Naive thymus-derived CD4-positive, alpha-beta T cell (primary cell): ENCODE results near the gene PCNX1. TPM values are rescaled to one million over a fixed set of nuclear protein-coding genes. Genes with fewer than 3 reads are reported as not detected.
A peak's percentile ranks its signal among the peaks of the same experiment; 100 is the strongest.

Experiments
- ATAC-seq: fragments of 150-1000 bp; cut with Tn5 transposase; 2 replicates; pipeline ENCODE4 v1.10.0; 2021; ENCODE audit warnings: mild to moderate bottlenecking, moderate library complexity
- CTCF ChIA-PET: fragments of 350-600 bp; sonication (Branson Sonifier 250); formaldehyde crosslinking; loops from one replicate; lab custom pipeline; 2021; ENCODE audit warnings: antibody characterized with exemption; lab: Charles Lee
- POLR2A ChIA-PET: fragments of 350-600 bp; sonication (Branson Sonifier 250); formaldehyde crosslinking; loops from one replicate; lab custom pipeline; 2021; ENCODE audit warnings: antibody characterized with exemption, inconsistent platforms; lab: Charles Lee
- DNase-seq, 9 donors: peaks; one replicate each; pipeline versions ENCODE4 v3.0.0 to v3.0.0-alpha.2; 2020 to 2022; ENCODE audit warnings: mixed read lengths in 1 of 9
- H3K27ac ChIP-seq: one replicate; pipeline ENCODE4 v1.7.0; 2013; ENCODE audit warnings: mild to moderate bottlenecking, low read depth, low read length, moderate library complexity
- H3K27me3 ChIP-seq, 2 donors: one replicate each; pipeline ENCODE4 v1.7.0; 2013; ENCODE audit warnings: low read length in 2 of 2, mild to moderate bottlenecking in 2 of 2, moderate library complexity in 2 of 2; ENCODE audit not compliant: control insufficient read depth in 2 of 2, insufficient read depth in 2 of 2
- H3K36me3 ChIP-seq, 3 experiments: 1 replicate in 2 of 3; 2 replicates in 1 of 3; pipeline ENCODE4 v1.7.0; 2013; ENCODE audit warnings: low read length in 3 of 3, mild to moderate bottlenecking in 3 of 3, moderate library complexity in 1 of 3; ENCODE audit not compliant: insufficient read depth in 3 of 3, control insufficient read depth in 2 of 3
- H3K4me1 ChIP-seq, 2 donors: one replicate each; pipeline ENCODE4 v1.7.0; 2013; ENCODE audit warnings: low read length in 2 of 2, mild to moderate bottlenecking in 2 of 2, moderate library complexity in 1 of 2; ENCODE audit not compliant: control insufficient read depth in 2 of 2, insufficient read depth in 2 of 2
- H3K4me3 ChIP-seq: 2 replicates; pipeline ENCODE4 v1.7.0; 2013; ENCODE audit warnings: mild to moderate bottlenecking, low read length
- H3K9me3 ChIP-seq, 3 experiments: 1 replicate in 2 of 3; 2 replicates in 1 of 3; pipeline ENCODE4 v1.7.0; 2013; ENCODE audit warnings: low read length in 3 of 3; ENCODE audit not compliant: control insufficient read depth in 2 of 3
- H3K27ac Mint-ChIP-seq, 9 donors: one replicate each; pipeline ENCODE4 v1.8.0; 2020 to 2022; ENCODE audit warnings: mixed read lengths in 9 of 9, mild to moderate bottlenecking in 8 of 9, moderate library complexity in 5 of 9, inconsistent platforms in 2 of 9
- H3K27me3 Mint-ChIP-seq, 5 donors: one replicate each; pipeline ENCODE4 v1.8.0; 2021 to 2022; ENCODE audit warnings: mixed read lengths in 5 of 5, mild to moderate bottlenecking in 1 of 5
- H3K36me3 Mint-ChIP-seq, 5 donors: one replicate each; pipeline ENCODE4 v1.8.0; 2020 to 2022; ENCODE audit warnings: mixed read lengths in 5 of 5, mild to moderate bottlenecking in 3 of 5, inconsistent platforms in 1 of 5
- H3K4me1 Mint-ChIP-seq, 7 donors: one replicate each; pipeline ENCODE4 v1.8.0; 2020 to 2022; ENCODE audit warnings: mixed read lengths in 7 of 7, mild to moderate bottlenecking in 3 of 7, inconsistent platforms in 1 of 7
- H3K4me3 Mint-ChIP-seq, 10 donors: one replicate each; pipeline ENCODE4 v1.8.0; 2020 to 2022; ENCODE audit warnings: mild to moderate bottlenecking in 10 of 10, mixed read lengths in 10 of 10, moderate library complexity in 6 of 10, inconsistent platforms in 2 of 10
- H3K9me3 Mint-ChIP-seq, 11 donors: one replicate each; pipeline ENCODE4 v1.8.0; 2020 to 2022; ENCODE audit warnings: mixed read lengths in 11 of 11, mild to moderate bottlenecking in 4 of 11, inconsistent platforms in 1 of 11, moderate library complexity in 1 of 11
- intact Hi-C, 2 donors: fragments of 100-400 bp; cut with micrococcal nuclease; formaldehyde crosslinking; loops; one replicate each; pipeline ENCODE4 v1.15.1; 2023
- polyA plus RNA-seq, 2 donors: library from polyadenylated mRNA; unstranded; fragments of 300-500 nt; fragmentation: Illumina TruSeq; gene quantifications; one replicate each; pipeline ENCODE4 v1.2.3, GENCODE V29; 2021
- total RNA-seq, 6 experiments: library from RNA in 5 of 6; stranded (reverse) in 5 of 6; gene quantifications; 1 replicate in 5 of 6; 2 replicates in 1 of 6; pipeline ENCODE4 v1.2.3 and lab custom pipeline; 2021 to 2026

The PCNX1 gene
- total and polyA plus RNA-seq, 7 experiments from 2014 or later: 11.2 to 114 (median 111) TPM

DNA sequence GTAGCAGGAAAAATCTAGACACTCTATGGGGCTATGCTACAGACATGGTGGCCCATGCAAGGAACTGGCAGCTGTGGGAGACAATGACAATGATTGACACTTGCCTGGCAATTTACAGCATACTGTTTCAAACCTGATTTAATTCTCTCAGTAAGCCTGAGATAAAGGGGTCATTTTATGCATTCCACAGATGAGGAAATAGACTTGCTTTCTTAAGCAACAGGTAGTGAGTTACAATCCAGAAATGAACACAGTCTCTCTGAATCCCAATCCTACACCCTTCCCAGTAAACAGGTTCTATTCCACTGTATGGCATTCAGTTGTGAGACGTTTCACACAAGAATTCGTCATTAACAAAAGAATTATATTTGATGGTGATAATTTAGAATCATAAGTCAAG lies 15.5 kb upstream of the PCNX1 start:
- ATAC-seq (no peak), DNase-seq (no peak)
- Histone ChIP-seq H3K9me3 (no peaks in the 10 kb centered on the region), H3K36me3 (no peaks in the 10 kb centered on the region), H3K27me3 (no peaks in the 10 kb centered on the region), H3K4me1 (peaks cover 37 to 54% of the 10 kb centered on the region in 2 donors), H3K27ac (no peak overlapping the region), H3K4me3 (no peak overlapping the region)
- ChIA-PET CTCF (interaction anchor here (0.7 kb wide), 1 partner anchor 133 kb away, joined by 3 read pairs; no protein-coding TSS in a partner anchor), POLR2A (interaction anchor here (7.2 kb wide), 1 partner anchor 14 kb away, joined by 56 read pairs; the partner anchor contains the start of gene PCNX1)
- Mint-ChIP-seq H3K9me3 (peaks cover 0 to 4% (median 0%) of the 10 kb centered on the region in 11 donors), H3K4me1 (peaks cover 53 to 89% (median 60%) of the 10 kb centered on the region in 7 donors), H3K27ac (peak overlapping the region in 1 of 9 donors; percentile 5), H3K27me3 (no peaks in the 10 kb centered on the region), H3K36me3 (peaks cover 0 to 7% (median 0%) of the 10 kb centered on the region in 5 donors), H3K4me3 (no peak overlapping the region)
- intact Hi-C loops: loop anchor here in 1 of 2 donors (5.0 kb wide), 1 partner anchor 234 kb away; no protein-coding TSS in a partner anchor

DNA sequence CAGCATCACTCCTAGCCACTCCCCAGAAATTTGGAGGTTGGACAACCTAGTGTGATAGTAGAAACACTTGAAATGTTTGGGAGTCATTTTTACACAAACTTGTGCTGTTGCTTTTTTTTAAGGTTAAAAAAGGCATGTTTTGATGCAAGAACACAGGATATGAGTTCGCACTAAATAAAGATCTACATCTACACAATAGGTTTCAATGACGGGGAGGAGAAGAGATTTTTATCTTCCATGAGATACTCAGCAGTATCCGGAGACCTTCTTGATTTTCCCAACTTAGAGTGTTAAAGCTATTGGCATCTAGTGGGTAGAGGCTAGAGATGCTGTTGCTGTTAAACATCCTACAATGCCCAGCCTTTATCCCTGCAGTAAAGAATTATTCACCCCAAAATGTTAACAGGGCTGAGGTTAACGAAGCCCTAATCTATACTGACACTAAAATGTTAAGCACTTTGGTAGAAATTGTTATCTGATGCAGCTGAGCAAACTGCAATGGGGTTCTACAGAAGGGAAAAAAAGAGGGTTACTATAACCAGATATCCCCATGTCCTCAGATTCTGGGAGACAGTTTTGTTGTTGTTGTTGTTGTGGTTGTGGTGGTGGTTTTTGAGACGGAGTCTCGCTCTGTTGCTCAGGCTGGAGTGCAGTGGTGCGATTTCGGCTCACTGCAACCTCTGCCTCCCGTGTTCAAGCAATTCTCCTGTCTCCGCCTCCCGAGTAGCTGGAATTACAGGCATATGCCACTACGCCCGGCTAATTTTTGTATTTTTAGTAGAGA lies 14.0 kb upstream of the PCNX1 start:
- Mint-ChIP-seq H3K27ac (peak overlapping the region; percentile 1 to 79 (median 66)), H3K9me3 (peaks cover 0 to 5% (median 0%) of the 10 kb centered on the region in 11 donors), H3K4me1 (peaks cover 40 to 82% (median 52%) of the 10 kb centered on the region in 7 donors), H3K27me3 (no peaks in the 10 kb centered on the region), H3K4me3 (peak overlapping the region; percentile 22 to 77 (median 64)), H3K36me3 (peaks cover 0 to 11% (median 0%) of the 10 kb centered on the region in 5 donors)
- H3K36me3 ChIP-seq: no peaks in the 10 kb centered on the region
- H3K4me1 ChIP-seq: peaks cover 22 to 40% of the 10 kb centered on the region in 2 donors
- no peaks in the 10 kb centered on the region for H3K9me3 ChIP-seq
- no peak overlapping the region for H3K27ac ChIP-seq
- intact Hi-C loops: loop anchor here (1.0 to 5.0 kb wide), 3 partner anchors 13 to 236 kb away; partner anchors contain the start of gene PCNX1 (in 1 of the 2)
- H3K27me3 ChIP-seq: no peaks in the 10 kb centered on the region
- DNase-seq (peak in 4 of 9 donors; percentile 36 to 52 (median 46)), ATAC-seq (peak; percentile 73)
- CTCF ChIA-PET: interaction anchor here (0.9 to 1.7 kb wide), 2 partner anchors 12 to 21 kb away, joined by 3 to 8 read pairs; no protein-coding TSS in a partner anchor
- POLR2A ChIA-PET: interaction anchor here (0.6 to 7.2 kb wide), 6 partner anchors 10 to 212 kb away, joined by 3 to 56 read pairs (median 4); partner anchors contain the start of gene PCNX1
- H3K4me3 ChIP-seq: no peak overlapping the region

GRCh38 chr14:70893858-70894291 lies 13.4 kb upstream of the PCNX1 start:
- ATAC-seq: no peak
- no peak overlapping the region for H3K27ac ChIP-seq
- H3K27me3 Mint-ChIP-seq: peaks cover 0 to 2% (median 0%) of the 10 kb centered on the region in 5 donors
- CTCF ChIA-PET: interaction anchor here (1.0 to 1.7 kb wide), 2 partner anchors 12 to 271 kb away, joined by 3 to 8 read pairs; no protein-coding TSS in a partner anchor
- no peaks in the 10 kb centered on the region for H3K27me3 ChIP-seq
- no peaks in the 10 kb centered on the region for H3K36me3 ChIP-seq
- intact Hi-C loops: loop anchor here (1.0 to 5.0 kb wide), 4 partner anchors 8 to 237 kb away; partner anchors contain the start of gene PCNX1 (in 1 of the 2)
- H3K4me3 Mint-ChIP-seq: peak overlapping the region in 9 of 10 donors; percentile 22 to 77 (median 67)
- peaks cover 15 to 35% of the 10 kb centered on the region in 2 donors for H3K4me1 ChIP-seq
- peak overlapping the region in 8 of 9 donors; percentile 1 to 79 (median 70) for H3K27ac Mint-ChIP-seq
- POLR2A ChIA-PET: interaction anchor here (0.9 to 7.2 kb wide), 5 partner anchors 11 to 53 kb away, joined by 3 to 56 read pairs (median 4); partner anchors contain the start of gene PCNX1
- peak in 1 of 9 donors; percentile 47 for DNase-seq
- H3K4me3 ChIP-seq: no peak overlapping the region
- no peaks in the 10 kb centered on the region for H3K9me3 ChIP-seq
- peaks cover 0 to 5% (median 0%) of the 10 kb centered on the region in 11 donors for H3K9me3 Mint-ChIP-seq
- peaks cover 0 to 13% (median 2%) of the 10 kb centered on the region in 5 donors for H3K36me3 Mint-ChIP-seq
- H3K4me1 Mint-ChIP-seq: peaks cover 39 to 81% (median 54%) of the 10 kb centered on the region in 7 donors

- intact Hi-C loops: loop anchor here (1.0 to 5.0 kb wide), 3 partner anchors 8 to 238 kb away; no protein-coding TSS in a partner anchor
- H3K4me3 Mint-ChIP-seq: peak overlapping the region in 3 of 10 donors; percentile 30 to 69 (median 67)
Measured at GRCh38 chr14:70894868-70895267, 12.4 kb upstream of the PCNX1 start.

GRCh38 chr14:70896317-70896716 lies 10.9 kb upstream of the PCNX1 start:
- H3K36me3 ChIP-seq: no peaks in the 10 kb centered on the region
- no peak overlapping the region for H3K4me3 ChIP-seq
- no peaks in the 10 kb centered on the region for H3K27me3 ChIP-seq
- H3K4me1 ChIP-seq: peaks cover 10 to 31% of the 10 kb centered on the region in 2 donors
- Mint-ChIP-seq H3K9me3 (peaks cover 0 to 5% (median 0%) of the 10 kb centered on the region in 11 donors), H3K4me3 (peak overlapping the region in 1 of 10 donors; percentile 16), H3K4me1 (peaks cover 29 to 65% (median 50%) of the 10 kb centered on the region in 7 donors), H3K27me3 (peaks cover 0 to 5% (median 0%) of the 10 kb centered on the region in 5 donors), H3K36me3 (peaks cover 0 to 15% (median 3%) of the 10 kb centered on the region in 5 donors), H3K27ac (no peak overlapping the region)
- CTCF ChIA-PET: interaction anchor here (0.8 to 1.0 kb wide), 3 partner anchors 10 to 78 kb away, joined by 4 to 6 read pairs (median 4); partner anchors contain the start of gene PCNX1
- no peaks in the 10 kb centered on the region for H3K9me3 ChIP-seq
- intact Hi-C loops: no loop called here
- no peak for DNase-seq
- no peak overlapping the region for H3K27ac ChIP-seq
- POLR2A ChIA-PET: interaction anchor here (0.7 to 7.2 kb wide), 2 partner anchors 9 to 25 kb away, joined by 3 to 56 read pairs; partner anchors contain the start of gene PCNX1
- ATAC-seq: no peak

More at GRCh38 chr14:70894868-70895267, 12.4 kb upstream of the PCNX1 start:
- ATAC-seq: no peak
- H3K9me3 Mint-ChIP-seq: peaks cover 0 to 5% (median 0%) of the 10 kb centered on the region in 11 donors
- no peak for DNase-seq
- H3K27me3 ChIP-seq: no peaks in the 10 kb centered on the region
- peaks cover 0 to 15% (median 3%) of the 10 kb centered on the region in 5 donors for H3K36me3 Mint-ChIP-seq
- H3K4me1 Mint-ChIP-seq: peaks cover 31 to 75% (median 50%) of the 10 kb centered on the region in 7 donors
- no peak overlapping the region for H3K4me3 ChIP-seq
- H3K36me3 ChIP-seq: no peaks in the 10 kb centered on the region
- CTCF ChIA-PET: interaction anchor here (1.0 to 1.7 kb wide), 3 partner anchors 11 to 272 kb away, joined by 3 to 8 read pairs (median 3); no protein-coding TSS in a partner anchor
- POLR2A ChIA-PET: interaction anchor here (0.9 to 7.2 kb wide), 4 partner anchors 11 to 52 kb away, joined by 3 to 56 read pairs (median 5); partner anchors contain the start of gene PCNX1
- no peak overlapping the region for H3K27ac ChIP-seq
- H3K27ac Mint-ChIP-seq: peak overlapping the region in 5 of 9 donors; percentile 3 to 74 (median 21)
- H3K27me3 Mint-ChIP-seq: peaks cover 0 to 5% (median 0%) of the 10 kb centered on the region in 5 donors
- H3K4me1 ChIP-seq: peaks cover 10 to 31% of the 10 kb centered on the region in 2 donors
- H3K9me3 ChIP-seq: no peaks in the 10 kb centered on the region
